Activated naive CD4-positive, alpha-beta T cell treated with anti-CD3 and anti-CD28 coated beads, Interleukin-2, amount 10 ng/mL, durations not matched to agents 7 days and 5 days (primary cell): Measurements from ENCODE around the gene CSK.

Source experiments
- CTCF ChIA-PET: fragments of 350-600 bp; sonication (Branson Sonifier 250); formaldehyde crosslinking; loops from one replicate; lab custom pipeline; 2021; ENCODE audit warnings: antibody characterized with exemption; lab: Charles Lee
- DNase-seq: peaks from one replicate; pipeline ENCODE4 v3.0.0-alpha.2; 2020
- H3K27ac Mint-ChIP-seq: one replicate; pipeline ENCODE4 v1.8.0; 2021; ENCODE audit warnings: mild to moderate bottlenecking, moderate library complexity, mixed read lengths
- H3K27me3 Mint-ChIP-seq: one replicate; pipeline ENCODE4 v1.8.0; 2021; ENCODE audit warnings: mild to moderate bottlenecking, mixed read lengths
- H3K36me3 Mint-ChIP-seq: one replicate; pipeline ENCODE4 v1.8.0; 2021; ENCODE audit warnings: mixed read lengths
- H3K4me1 Mint-ChIP-seq: one replicate; pipeline ENCODE4 v1.8.0; 2021; ENCODE audit warnings: mixed read lengths
- H3K4me3 Mint-ChIP-seq: one replicate; pipeline ENCODE4 v1.8.0; 2021; ENCODE audit warnings: mild to moderate bottlenecking, moderate library complexity, mixed read lengths
- H3K9me3 Mint-ChIP-seq: one replicate; pipeline ENCODE4 v1.8.0; 2021; ENCODE audit warnings: mixed read lengths

The CSK gene

GRCh38 chr15:74762791-74763150 lies 19.1 kb upstream of the CSK start:
- DNase-seq, result no peak
- Mint-ChIP-seq H3K27ac (no peak overlapping the region), H3K4me1 (peaks cover 17% of the 10 kb centered on the region), H3K27me3 (peaks cover 32% of the 10 kb centered on the region), H3K9me3 (no peaks in the 10 kb centered on the region), H3K36me3 (no peaks in the 10 kb centered on the region), H3K4me3 (no peak overlapping the region)
- CTCF ChIA-PET, result interaction anchor here (0.7 to 2.5 kb wide), 6 partner anchors 8 to 131 kb away, joined by 3 to 18 read pairs (median 4); no protein-coding TSS in a partner anchor

GRCh38 chr15:74763416-74763815 lies 18.5 kb upstream of the CSK start:
- Mint-ChIP-seq H3K9me3 (no peaks in the 10 kb centered on the region), H3K36me3 (no peaks in the 10 kb centered on the region), H3K4me3 (no peak overlapping the region), H3K4me1 (peaks cover 17% of the 10 kb centered on the region), H3K27ac (no peak overlapping the region), H3K27me3 (peaks cover 34% of the 10 kb centered on the region)
- DNase-seq, result no peak
- CTCF ChIA-PET, result interaction anchor here (0.7 to 2.5 kb wide), 5 partner anchors 8 to 131 kb away, joined by 3 to 18 read pairs (median 4); no protein-coding TSS in a partner anchor

- DNase-seq, result no peak
- H3K9me3 Mint-ChIP-seq, result no peaks in the 10 kb centered on the region
- peaks cover 38% of the 10 kb centered on the region for H3K27me3 Mint-ChIP-seq
- CTCF ChIA-PET, result interaction anchor here (1.7 to 23.0 kb wide), 13 partner anchors 9 to 183 kb away, joined by 5 to 880 read pairs (median 21); partner anchors contain the start of gene CSK
- H3K36me3 Mint-ChIP-seq, result no peaks in the 10 kb centered on the region
- H3K27ac Mint-ChIP-seq, result no peak overlapping the region
- peaks cover 33% of the 10 kb centered on the region for H3K4me1 Mint-ChIP-seq
- no peak overlapping the region for H3K4me3 Mint-ChIP-seq
Observed at GRCh38 chr15:74767167-74768098, 14.4 kb upstream of the CSK start.

- Mint-ChIP-seq H3K4me1 (peaks cover 33% of the 10 kb centered on the region), H3K27me3 (peaks cover 34% of the 10 kb centered on the region), H3K4me3 (no peak overlapping the region), H3K27ac (no peak overlapping the region), H3K36me3 (no peaks in the 10 kb centered on the region), H3K9me3 (no peaks in the 10 kb centered on the region)
- CTCF ChIA-PET, result interaction anchor here (0.6 to 23.0 kb wide), 25 partner anchors 8 to 306 kb away, joined by 3 to 880 read pairs (median 8); partner anchors contain the start of gene CSK
- no peak for DNase-seq
Observed at GRCh38 chr15:74768099-74768770, 13.6 kb upstream of the CSK start.

GRCh38 chr15:74768771-74769342 lies 13.0 kb upstream of the CSK start:
- peak; percentile 81 for DNase-seq
- CTCF ChIA-PET, result interaction anchor here (0.6 to 23.0 kb wide), 32 partner anchors 9 to 387 kb away, joined by 3 to 880 read pairs (median 5); partner anchors contain the start of gene CSK
- Mint-ChIP-seq H3K36me3 (no peaks in the 10 kb centered on the region), H3K4me3 (no peak overlapping the region), H3K27ac (no peak overlapping the region), H3K9me3 (no peaks in the 10 kb centered on the region), H3K4me1 (peaks cover 39% of the 10 kb centered on the region), H3K27me3 (peaks cover 28% of the 10 kb centered on the region)

- H3K4me1 Mint-ChIP-seq, result peaks cover 45% of the 10 kb centered on the region
- peaks cover 28% of the 10 kb centered on the region for H3K27me3 Mint-ChIP-seq
- no peaks in the 10 kb centered on the region for H3K9me3 Mint-ChIP-seq
- no peaks in the 10 kb centered on the region for H3K36me3 Mint-ChIP-seq
- no peak for DNase-seq
- H3K27ac Mint-ChIP-seq, result no peak overlapping the region
- H3K4me3 Mint-ChIP-seq, result no peak overlapping the region
- CTCF ChIA-PET, result interaction anchor here (0.6 to 23.0 kb wide), 34 partner anchors 8 to 387 kb away, joined by 3 to 880 read pairs (median 6); partner anchors contain the start of genes CSK and RPP25
Observed at GRCh38 chr15:74769463-74770025, 12.3 kb upstream of the CSK start.

- Mint-ChIP-seq H3K4me1 (peaks cover 49% of the 10 kb centered on the region), H3K27me3 (peaks cover 28% of the 10 kb centered on the region), H3K4me3 (no peak overlapping the region), H3K9me3 (no peaks in the 10 kb centered on the region), H3K36me3 (no peaks in the 10 kb centered on the region), H3K27ac (no peak overlapping the region)
- no peak for DNase-seq
- CTCF ChIA-PET, result interaction anchor here (0.6 to 23.0 kb wide), 37 partner anchors 7 to 397 kb away, joined by 3 to 880 read pairs (median 5); partner anchors contain the start of genes CSK, EDC3, FAM219B and RPP25
Observed at GRCh38 chr15:74770211-74770903, 11.5 kb upstream of the CSK start.

- H3K4me3 Mint-ChIP-seq, result no peak overlapping the region
- CTCF ChIA-PET, result interaction anchor here (1.2 to 23.0 kb wide), 8 partner anchors 9 to 177 kb away, joined by 4 to 880 read pairs (median 74); partner anchors contain the start of gene CSK
- H3K4me1 Mint-ChIP-seq, result peaks cover 79% of the 10 kb centered on the region
- DNase-seq, result no peak
- H3K27me3 Mint-ChIP-seq, result peaks cover 20% of the 10 kb centered on the region
- H3K27ac Mint-ChIP-seq, result peak overlapping the region; percentile 45
- peaks cover 2% of the 10 kb centered on the region for H3K36me3 Mint-ChIP-seq
- no peaks in the 10 kb centered on the region for H3K9me3 Mint-ChIP-seq
Observed at GRCh38 chr15:74773329-74773728, 8.6 kb upstream of the CSK start.

GRCh38 chr15:74773731-74774252 lies 8.1 kb upstream of the CSK start:
- peaks cover 80% of the 10 kb centered on the region for H3K4me1 Mint-ChIP-seq
- no peak overlapping the region for H3K4me3 Mint-ChIP-seq
- DNase-seq, result no peak
- CTCF ChIA-PET, result interaction anchor here (6.0 to 23.0 kb wide), 4 partner anchors 20 to 176 kb away, joined by 73 to 880 read pairs (median 211); no protein-coding TSS in a partner anchor
- H3K36me3 Mint-ChIP-seq, result peaks cover 2% of the 10 kb centered on the region
- no peaks in the 10 kb centered on the region for H3K9me3 Mint-ChIP-seq
- peak overlapping the region; percentile 52 for H3K27ac Mint-ChIP-seq
- H3K27me3 Mint-ChIP-seq, result peaks cover 17% of the 10 kb centered on the region

- H3K4me3 Mint-ChIP-seq, result no peak overlapping the region
- peaks cover 90% of the 10 kb centered on the region for H3K4me1 Mint-ChIP-seq
- H3K27me3 Mint-ChIP-seq, result peaks cover 10% of the 10 kb centered on the region
- H3K36me3 Mint-ChIP-seq, result peaks cover 5% of the 10 kb centered on the region
- CTCF ChIA-PET, result interaction anchor here (0.9 to 23.0 kb wide), 4 partner anchors 18 to 141 kb away, joined by 3 to 880 read pairs (median 179); no protein-coding TSS in a partner anchor
- H3K9me3 Mint-ChIP-seq, result no peaks in the 10 kb centered on the region
- peak overlapping the region; percentile 71 for H3K27ac Mint-ChIP-seq
- DNase-seq, result no peak
Observed at GRCh38 chr15:74775132-74775562, 6.7 kb upstream of the CSK start.

- H3K27me3 Mint-ChIP-seq, result peaks cover 4% of the 10 kb centered on the region
- H3K36me3 Mint-ChIP-seq, result peaks cover 5% of the 10 kb centered on the region
- no peaks in the 10 kb centered on the region for H3K9me3 Mint-ChIP-seq
- no peak overlapping the region for H3K4me3 Mint-ChIP-seq
- DNase-seq, result no peak
- peak overlapping the region; percentile 96 for H3K27ac Mint-ChIP-seq
- H3K4me1 Mint-ChIP-seq, result peaks cover 91% of the 10 kb centered on the region
- CTCF ChIA-PET, result interaction anchor here (0.6 to 23.0 kb wide), 4 partner anchors 9 to 155 kb away, joined by 3 to 880 read pairs (median 7); no protein-coding TSS in a partner anchor
Observed at GRCh38 chr15:74775894-74776293, 6.0 kb upstream of the CSK start.
